Measurements from ENCODE around the gene METTL25B. TPM values are rescaled to one million over a fixed set of nuclear protein-coding genes. Genes with fewer than 3 reads are reported as not detected.

Gene METTL25B
- total and polyA plus RNA-seq, 2 of the 13 experiments (the other 11 are each of a cell fraction or from before 2014, with no cell fraction given) = 11.9 to 24.0 TPM

DNA sequence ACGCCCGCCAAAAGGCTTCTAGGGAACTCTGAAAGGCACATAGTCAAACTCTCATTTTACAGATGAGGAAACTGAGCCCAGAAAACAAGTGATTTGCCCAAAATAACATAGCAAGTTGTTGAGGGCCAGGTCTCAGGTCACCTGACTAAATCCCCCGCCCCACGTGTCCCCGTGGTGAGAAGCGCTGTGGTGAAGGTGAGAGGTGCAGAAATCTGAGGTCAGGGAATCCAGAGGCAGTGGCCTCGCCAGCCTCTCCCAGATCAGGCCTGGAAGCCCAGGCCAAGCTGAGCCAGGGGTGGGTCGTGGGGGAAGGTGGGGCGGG, 18.1 kb downstream of the METTL25B start (continued):
- TF ChIP-seq, protein P1, sequence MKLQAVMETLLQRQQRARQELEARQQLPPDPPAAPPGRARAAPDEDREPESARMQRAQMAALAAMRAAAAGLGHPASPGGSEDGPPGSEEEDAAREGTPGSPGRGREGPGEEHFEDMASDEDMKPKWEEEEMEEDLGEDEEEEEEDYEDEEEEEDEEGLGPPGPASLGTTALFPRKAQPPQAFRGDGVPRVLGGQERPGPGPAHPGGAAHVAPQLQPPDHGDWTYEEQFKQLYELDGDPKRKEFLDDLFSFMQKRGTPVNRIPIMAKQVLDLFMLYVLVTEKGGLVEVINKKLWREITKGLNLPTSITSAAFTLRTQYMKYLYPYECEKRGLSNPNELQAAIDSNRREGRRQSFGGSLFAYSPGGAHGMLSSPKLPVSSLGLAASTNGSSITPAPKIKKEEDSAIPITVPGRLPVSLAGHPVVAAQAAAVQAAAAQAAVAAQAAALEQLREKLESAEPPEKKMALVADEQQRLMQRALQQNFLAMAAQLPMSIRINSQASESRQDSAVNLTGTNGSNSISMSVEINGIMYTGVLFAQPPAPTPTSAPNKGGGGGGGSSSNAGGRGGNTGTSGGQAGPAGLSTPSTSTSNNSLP (IDR thresholded peaks at IDR 0.05; ENCODE audit: low read depth, low read length) = no peak
- TF ChIP-seq MED8 (CRISPR knock-in tag; IDR thresholded peaks at IDR 0.05; ENCODE audit: insufficient replicate concordance) (peak; percentile 7), NKX3-1 (CRISPR knock-in tag; IDR thresholded peaks at IDR 0.05) (no peak), REXO4 (CRISPR knock-in tag; IDR thresholded peaks at IDR 0.05; ENCODE audit: borderline replicate concordance) (no peak), CBX1 (IDR thresholded peaks at IDR 0.05; ENCODE audit: low read depth) (no peak), ZNF7 (CRISPR knock-in tag; IDR thresholded peaks at IDR 0.05) (no peak), ZC3H13 (CRISPR knock-in tag; IDR thresholded peaks at IDR 0.05) (0 out of 2 replicates have a peak, but pooled peaks have one; percentile 48), CC2D1A (CRISPR knock-in tag; IDR thresholded peaks at IDR 0.05) (no peak), AGO2 (optimal IDR thresholded peaks at IDR 0.05; ENCODE audit: low read depth, low read length) (no peak), MEF2D (CRISPR knock-in tag; IDR thresholded peaks at IDR 0.05) (no peak), FLYWCH1 (CRISPR knock-in tag; IDR thresholded peaks at IDR 0.05) (no peak), ZNF773 (CRISPR knock-in tag; IDR thresholded peaks at IDR 0.05; ENCODE audit: borderline replicate concordance) (no peak), RAD51 (IDR thresholded peaks at IDR 0.05; ENCODE audit: borderline replicate concordance) (0 out of 2 replicates have a peak, but pooled peaks have one; percentile 33), POLR2AphosphoS2 (IDR thresholded peaks at IDR 0.05; ENCODE audit: low read depth, low read length) (no peak), RNF2 (conservative IDR thresholded peaks at IDR 0.05; ENCODE audit: low read depth) (no peak), ZSCAN30 (CRISPR knock-in tag; IDR thresholded peaks at IDR 0.05) (no peak), TBP (CRISPR knock-in tag; IDR thresholded peaks at IDR 0.05) (no peak), JDP2 (CRISPR knock-in tag; IDR thresholded peaks at IDR 0.05; ENCODE audit: borderline replicate concordance) (no peak)
- TF ChIP-seq, protein P2, sequence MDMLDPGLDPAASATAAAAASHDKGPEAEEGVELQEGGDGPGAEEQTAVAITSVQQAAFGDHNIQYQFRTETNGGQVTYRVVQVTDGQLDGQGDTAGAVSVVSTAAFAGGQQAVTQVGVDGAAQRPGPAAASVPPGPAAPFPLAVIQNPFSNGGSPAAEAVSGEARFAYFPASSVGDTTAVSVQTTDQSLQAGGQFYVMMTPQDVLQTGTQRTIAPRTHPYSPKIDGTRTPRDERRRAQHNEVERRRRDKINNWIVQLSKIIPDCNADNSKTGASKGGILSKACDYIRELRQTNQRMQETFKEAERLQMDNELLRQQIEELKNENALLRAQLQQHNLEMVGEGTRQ (IDR thresholded peaks at IDR 0.05; ENCODE audit: low read depth, low read length) = peak; percentile 61
- TF ChIP-seq, protein P2 (CRISPR knock-in tag; IDR thresholded peaks at IDR 0.05; ENCODE audit: borderline replicate concordance) = peak; percentile 47; the same call in 1 of the 2 replicates
- TF ChIP-seq, protein P3, sequence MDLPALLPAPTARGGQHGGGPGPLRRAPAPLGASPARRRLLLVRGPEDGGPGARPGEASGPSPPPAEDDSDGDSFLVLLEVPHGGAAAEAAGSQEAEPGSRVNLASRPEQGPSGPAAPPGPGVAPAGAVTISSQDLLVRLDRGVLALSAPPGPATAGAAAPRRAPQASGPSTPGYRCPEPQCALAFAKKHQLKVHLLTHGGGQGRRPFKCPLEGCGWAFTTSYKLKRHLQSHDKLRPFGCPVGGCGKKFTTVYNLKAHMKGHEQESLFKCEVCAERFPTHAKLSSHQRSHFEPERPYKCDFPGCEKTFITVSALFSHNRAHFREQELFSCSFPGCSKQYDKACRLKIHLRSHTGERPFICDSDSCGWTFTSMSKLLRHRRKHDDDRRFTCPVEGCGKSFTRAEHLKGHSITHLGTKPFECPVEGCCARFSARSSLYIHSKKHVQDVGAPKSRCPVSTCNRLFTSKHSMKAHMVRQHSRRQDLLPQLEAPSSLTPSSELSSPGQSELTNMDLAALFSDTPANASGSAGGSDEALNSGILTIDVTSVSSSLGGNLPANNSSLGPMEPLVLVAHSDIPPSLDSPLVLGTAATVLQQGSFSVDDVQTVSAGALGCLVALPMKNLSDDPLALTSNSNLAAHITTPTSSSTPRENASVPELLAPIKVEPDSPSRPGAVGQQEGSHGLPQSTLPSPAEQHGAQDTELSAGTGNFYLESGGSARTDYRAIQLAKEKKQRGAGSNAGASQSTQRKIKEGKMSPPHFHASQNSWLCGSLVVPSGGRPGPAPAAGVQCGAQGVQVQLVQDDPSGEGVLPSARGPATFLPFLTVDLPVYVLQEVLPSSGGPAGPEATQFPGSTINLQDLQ (CRISPR knock-in tag; IDR thresholded peaks at IDR 0.05) = no peak
- TF ChIP-seq, protein P4, sequence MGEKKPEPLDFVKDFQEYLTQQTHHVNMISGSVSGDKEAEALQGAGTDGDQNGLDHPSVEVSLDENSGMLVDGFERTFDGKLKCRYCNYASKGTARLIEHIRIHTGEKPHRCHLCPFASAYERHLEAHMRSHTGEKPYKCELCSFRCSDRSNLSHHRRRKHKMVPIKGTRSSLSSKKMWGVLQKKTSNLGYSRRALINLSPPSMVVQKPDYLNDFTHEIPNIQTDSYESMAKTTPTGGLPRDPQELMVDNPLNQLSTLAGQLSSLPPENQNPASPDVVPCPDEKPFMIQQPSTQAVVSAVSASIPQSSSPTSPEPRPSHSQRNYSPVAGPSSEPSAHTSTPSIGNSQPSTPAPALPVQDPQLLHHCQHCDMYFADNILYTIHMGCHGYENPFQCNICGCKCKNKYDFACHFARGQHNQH (CRISPR knock-in tag; IDR thresholded peaks at IDR 0.05) = no peak
- TF ChIP-seq, protein P5, sequence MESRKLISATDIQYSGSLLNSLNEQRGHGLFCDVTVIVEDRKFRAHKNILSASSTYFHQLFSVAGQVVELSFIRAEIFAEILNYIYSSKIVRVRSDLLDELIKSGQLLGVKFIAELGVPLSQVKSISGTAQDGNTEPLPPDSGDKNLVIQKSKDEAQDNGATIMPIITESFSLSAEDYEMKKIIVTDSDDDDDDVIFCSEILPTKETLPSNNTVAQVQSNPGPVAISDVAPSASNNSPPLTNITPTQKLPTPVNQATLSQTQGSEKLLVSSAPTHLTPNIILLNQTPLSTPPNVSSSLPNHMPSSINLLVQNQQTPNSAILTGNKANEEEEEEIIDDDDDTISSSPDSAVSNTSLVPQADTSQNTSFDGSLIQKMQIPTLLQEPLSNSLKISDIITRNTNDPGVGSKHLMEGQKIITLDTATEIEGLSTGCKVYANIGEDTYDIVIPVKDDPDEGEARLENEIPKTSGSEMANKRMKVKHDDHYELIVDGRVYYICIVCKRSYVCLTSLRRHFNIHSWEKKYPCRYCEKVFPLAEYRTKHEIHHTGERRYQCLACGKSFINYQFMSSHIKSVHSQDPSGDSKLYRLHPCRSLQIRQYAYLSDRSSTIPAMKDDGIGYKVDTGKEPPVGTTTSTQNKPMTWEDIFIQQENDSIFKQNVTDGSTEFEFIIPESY (CRISPR knock-in tag; IDR thresholded peaks at IDR 0.05) = 0 out of 2 replicates have a peak, but pooled peaks have one; percentile 11

Measured in HepG2 (cell line).